Skeletal muscle satellite cell (primary cell): ENCODE measurements around the gene STARD7.

Experiments
- H3K27me3 ChIP-seq: 2 replicates; pipeline ENCODE4 v1.7.0; 2013; ENCODE audit warnings: low read length; ENCODE audit not compliant: control insufficient read depth, insufficient read depth
- H3K36me3 ChIP-seq: 2 replicates; pipeline ENCODE4 v1.7.0; 2013; ENCODE audit warnings: mild to moderate bottlenecking, control low read depth, low read length; ENCODE audit not compliant: insufficient read depth
- H3K4me1 ChIP-seq: 2 replicates; pipeline ENCODE4 v1.7.0; 2013; ENCODE audit warnings: low read length; ENCODE audit not compliant: control insufficient read depth, insufficient read depth
- H3K4me2 ChIP-seq: 2 replicates; pipeline ENCODE4 v1.7.0; 2013; ENCODE audit warnings: mild to moderate bottlenecking, low read length
- H3K4me3 ChIP-seq: 2 replicates; pipeline ENCODE4 v1.7.0; 2013; ENCODE audit warnings: low read length
- H3K9ac ChIP-seq: 2 replicates; pipeline ENCODE4 v1.7.0; 2013; ENCODE audit warnings: mild to moderate bottlenecking, low read depth, low read length, moderate library complexity
- H3K9me3 ChIP-seq: replicated peaks from 2 replicates; pipeline ENCODE4 v1.7.0; 2013; ENCODE audit warnings: mild to moderate bottlenecking, control low read depth, low read length

STARD7 gene

DNA sequence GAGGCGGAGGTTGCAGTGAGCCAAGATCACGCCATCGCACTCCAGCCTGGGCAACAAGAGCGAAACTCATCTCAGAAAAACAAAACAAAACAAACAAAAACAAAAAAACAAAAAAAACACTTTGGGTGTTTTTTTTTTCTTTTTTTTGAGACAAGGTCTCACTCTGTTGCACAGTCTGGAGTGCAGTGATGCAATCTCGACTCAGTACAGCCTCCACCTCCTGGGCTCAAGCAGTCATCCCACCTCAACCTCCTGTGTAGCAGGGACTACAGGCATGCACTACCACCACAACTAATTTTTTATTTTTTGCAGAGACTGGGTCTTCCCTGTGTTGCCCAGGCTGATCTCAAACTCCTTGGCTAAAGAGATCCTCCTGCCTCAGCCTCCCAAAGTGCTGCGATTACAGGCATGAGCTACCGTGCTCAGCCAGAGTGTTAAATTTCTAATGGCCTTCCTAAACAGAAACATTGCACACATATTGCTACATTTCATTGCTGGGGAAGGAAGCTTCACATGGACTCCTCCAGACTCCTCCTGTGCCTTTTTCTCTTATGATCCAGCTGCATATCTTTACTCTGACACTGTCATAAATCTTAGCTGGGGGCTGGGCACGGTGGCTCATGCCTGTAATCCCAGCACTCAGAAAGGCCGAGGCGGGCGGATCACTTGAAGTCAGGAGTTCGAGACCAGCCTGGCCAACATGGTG lies 19.7 kb downstream of the STARD7 start:
- Histone ChIP-seq H3K9me3 (no peaks in the 10 kb centered on the region), H3K4me2 (no peak overlapping the region), H3K4me3 (no peak overlapping the region), H3K27me3 (no peaks in the 10 kb centered on the region), H3K9ac (no peak overlapping the region), H3K4me1 (no peaks in the 10 kb centered on the region), H3K36me3 (peaks cover 84% of the 10 kb centered on the region)

DNA sequence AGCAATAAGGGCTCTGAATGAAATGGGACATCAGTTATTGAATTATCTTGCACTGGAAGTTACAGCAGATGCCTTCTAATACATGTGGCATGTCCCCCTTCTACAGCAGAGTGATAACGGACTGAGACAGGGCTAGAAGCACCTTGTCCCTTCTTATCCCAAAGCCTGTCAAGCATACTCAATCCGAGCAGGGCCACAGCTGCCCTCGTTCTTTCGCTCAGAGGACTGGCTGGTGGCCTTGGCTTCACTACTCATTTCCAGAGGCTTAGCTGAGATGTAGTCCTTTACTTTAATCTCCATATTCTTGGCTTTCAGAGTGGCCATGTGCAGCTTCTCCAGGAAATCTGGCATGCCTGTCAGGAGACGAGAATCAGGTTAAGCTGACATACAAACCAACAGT lies 22.1 kb downstream of the STARD7 start:
- H3K9ac ChIP-seq, result no peak overlapping the region
- H3K36me3 ChIP-seq, result peaks cover 65% of the 10 kb centered on the region
- no peaks in the 10 kb centered on the region for H3K9me3 ChIP-seq
- H3K4me3 ChIP-seq, result no peak overlapping the region
- no peaks in the 10 kb centered on the region for H3K4me1 ChIP-seq
- H3K27me3 ChIP-seq, result no peaks in the 10 kb centered on the region
- H3K4me2 ChIP-seq, result no peak overlapping the region

DNA sequence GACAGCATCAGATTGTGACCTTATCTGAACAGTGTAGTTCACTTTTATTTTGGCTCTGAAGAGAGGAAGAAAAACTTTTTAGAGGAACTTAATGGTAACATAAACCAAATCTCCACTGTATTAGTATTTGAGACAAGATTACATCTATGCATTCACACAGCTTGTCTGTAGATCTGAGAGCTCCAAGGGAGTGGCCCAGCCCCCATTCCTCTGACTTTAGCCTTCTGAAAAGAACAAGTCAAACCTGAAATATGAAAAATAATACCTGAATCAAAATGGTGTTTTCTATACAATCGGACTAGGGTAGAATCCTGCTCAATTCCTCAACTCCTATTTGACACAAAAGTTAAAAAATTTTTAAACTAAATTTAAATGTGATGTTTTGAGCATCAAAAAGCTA lies 23.1 kb downstream of the STARD7 start:
- no peak overlapping the region for H3K4me3 ChIP-seq
- H3K27me3 ChIP-seq, result no peaks in the 10 kb centered on the region
- H3K4me1 ChIP-seq, result no peaks in the 10 kb centered on the region
- H3K9me3 ChIP-seq, result no peaks in the 10 kb centered on the region
- no peak overlapping the region for H3K4me2 ChIP-seq
- H3K9ac ChIP-seq, result no peak overlapping the region
- H3K36me3 ChIP-seq, result peaks cover 55% of the 10 kb centered on the region

DNA sequence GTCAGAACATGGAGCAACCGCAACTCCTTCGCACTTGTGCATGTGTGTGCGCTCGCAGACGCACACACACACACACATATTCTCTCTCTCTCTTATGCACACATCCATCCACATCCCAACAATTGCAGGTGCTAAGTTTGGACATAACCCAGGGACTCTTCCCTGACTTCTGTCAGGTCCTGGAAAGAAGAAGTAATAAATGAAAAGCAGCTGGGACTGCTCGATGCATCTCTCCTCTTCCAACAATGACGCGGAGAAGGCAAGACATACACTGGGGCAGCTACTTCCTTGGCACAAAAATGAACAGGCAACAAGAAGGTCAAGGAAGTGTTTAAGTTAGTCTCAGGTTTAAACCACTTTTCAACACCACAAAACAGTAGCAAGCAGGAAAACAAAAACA lies 23.6 kb downstream of the STARD7 start:
- Histone ChIP-seq H3K9me3 (no peaks in the 10 kb centered on the region), H3K9ac (no peak overlapping the region), H3K4me3 (no peak overlapping the region), H3K36me3 (peaks cover 50% of the 10 kb centered on the region), H3K4me2 (no peak overlapping the region), H3K27me3 (no peaks in the 10 kb centered on the region), H3K4me1 (no peaks in the 10 kb centered on the region)

DNA sequence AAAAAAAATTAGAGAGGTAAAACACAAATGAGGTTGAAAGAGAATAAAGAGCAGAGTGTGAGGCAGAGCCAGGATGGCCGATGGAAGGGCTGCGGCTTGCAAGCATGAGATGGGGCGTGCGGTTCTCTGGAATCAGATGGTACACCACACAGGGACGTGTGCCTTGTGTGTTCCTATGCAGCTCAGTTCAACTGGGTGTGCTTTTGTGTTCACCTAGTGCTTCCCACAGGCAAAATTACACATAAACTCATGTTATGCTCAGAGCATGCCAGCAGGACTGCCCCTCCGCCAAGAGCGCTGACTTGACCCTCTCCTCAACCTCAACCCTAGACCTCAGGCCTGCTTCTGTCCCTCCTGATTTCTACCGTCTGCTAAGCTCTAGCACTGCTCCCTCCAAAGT lies 24.4 kb downstream of the STARD7 start:
- Histone ChIP-seq H3K27me3 (no peaks in the 10 kb centered on the region), H3K9ac (no peak overlapping the region), H3K4me3 (no peak overlapping the region), H3K36me3 (peaks cover 45% of the 10 kb centered on the region), H3K9me3 (no peaks in the 10 kb centered on the region), H3K4me2 (no peak overlapping the region), H3K4me1 (no peaks in the 10 kb centered on the region)

DNA sequence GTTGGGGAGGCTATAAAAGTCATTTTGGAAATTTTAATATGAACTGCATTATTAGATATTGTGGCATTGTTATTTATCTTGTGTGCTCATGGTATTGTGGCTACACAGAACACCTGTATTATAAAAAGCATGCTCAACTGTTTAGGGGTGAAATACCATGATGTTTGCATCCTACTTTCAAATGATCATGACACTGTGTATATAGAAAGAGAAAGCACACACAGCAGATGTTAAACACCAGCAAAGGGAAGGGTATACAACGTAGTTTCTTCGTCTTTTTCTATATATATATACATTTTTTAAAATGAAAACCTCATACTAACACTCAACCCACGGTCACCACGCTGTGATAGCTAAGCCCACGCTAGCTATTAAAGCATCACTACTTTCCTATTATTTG lies 27.1 kb downstream of the STARD7 start:
- Histone ChIP-seq H3K4me3 (no peak overlapping the region), H3K9ac (no peak overlapping the region), H3K4me2 (no peak overlapping the region), H3K9me3 (no peaks in the 10 kb centered on the region), H3K27me3 (no peaks in the 10 kb centered on the region), H3K36me3 (peaks cover 31% of the 10 kb centered on the region), H3K4me1 (peaks cover under 1% of the 10 kb centered on the region)

DNA sequence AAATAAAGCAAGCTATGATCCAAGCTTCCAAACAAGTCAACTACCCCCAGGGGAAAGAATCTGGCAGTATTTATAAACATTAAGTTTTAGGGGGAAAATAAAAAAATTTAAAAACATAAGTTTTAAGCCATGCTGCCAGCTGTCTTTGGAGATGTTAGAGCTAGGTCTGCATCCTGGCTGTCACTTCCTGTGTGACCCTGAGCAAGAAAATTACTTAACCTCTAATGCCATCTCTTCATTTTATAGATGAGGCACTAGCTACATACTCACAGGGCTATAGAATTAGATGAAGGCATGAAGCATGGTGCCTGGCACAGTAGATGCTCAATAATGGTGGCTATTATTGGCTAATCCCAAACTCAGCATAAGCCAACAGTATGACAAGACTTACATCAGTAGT lies 28.1 kb downstream of the STARD7 start:
- Histone ChIP-seq H3K4me2 (no peak overlapping the region), H3K27me3 (no peaks in the 10 kb centered on the region), H3K36me3 (peaks cover 21% of the 10 kb centered on the region), H3K9me3 (no peaks in the 10 kb centered on the region), H3K4me1 (peaks cover 9% of the 10 kb centered on the region), H3K4me3 (no peak overlapping the region), H3K9ac (no peak overlapping the region)

DNA sequence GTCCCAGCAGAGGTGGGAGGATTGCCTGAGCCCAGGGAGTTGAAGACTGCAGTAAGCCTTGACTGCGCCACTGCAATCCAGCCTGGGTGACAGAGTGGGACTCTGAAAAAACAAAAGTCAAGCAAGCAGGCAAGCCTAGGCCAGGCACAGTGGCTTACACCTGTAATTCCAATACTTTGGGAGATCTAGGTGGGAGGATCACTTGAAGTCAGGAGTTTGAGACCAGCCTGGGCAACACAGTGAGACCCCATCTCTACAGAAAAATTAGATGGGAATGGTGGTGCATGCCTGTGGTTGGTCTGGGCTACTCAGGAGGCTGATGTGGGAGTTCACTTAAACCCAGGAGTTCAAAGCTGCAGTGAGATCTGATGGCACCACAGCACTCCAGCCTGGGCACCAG lies 28.6 kb downstream of the STARD7 start:
- no peak overlapping the region for H3K4me3 ChIP-seq
- H3K9ac ChIP-seq, result no peak overlapping the region
- no peaks in the 10 kb centered on the region for H3K27me3 ChIP-seq
- H3K36me3 ChIP-seq, result peaks cover 16% of the 10 kb centered on the region
- H3K4me2 ChIP-seq, result no peak overlapping the region
- peaks cover 9% of the 10 kb centered on the region for H3K4me1 ChIP-seq
- no peaks in the 10 kb centered on the region for H3K9me3 ChIP-seq

DNA sequence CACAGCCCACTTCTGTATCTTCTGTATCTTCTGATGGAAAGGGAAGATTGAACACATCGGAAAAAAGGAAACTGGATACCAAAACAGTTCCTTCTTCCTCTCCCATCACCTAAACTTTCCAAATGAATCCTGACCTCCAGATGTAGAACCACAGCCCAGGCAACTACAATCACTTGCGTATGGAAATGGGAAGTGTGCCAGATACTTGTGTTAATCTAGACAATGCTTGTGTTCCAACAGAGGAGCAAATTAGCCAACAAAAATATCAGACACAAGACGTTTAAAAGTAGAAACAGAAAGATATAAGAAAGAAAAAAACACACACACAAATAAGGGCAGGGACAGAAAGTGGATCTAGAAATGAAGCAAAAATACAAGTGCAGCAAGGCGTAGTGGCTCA lies 32.0 kb downstream of the STARD7 start:
- Histone ChIP-seq H3K4me2 (no peak overlapping the region), H3K9ac (no peak overlapping the region), H3K27me3 (no peaks in the 10 kb centered on the region), H3K36me3 (no peaks in the 10 kb centered on the region), H3K4me1 (peaks cover 9% of the 10 kb centered on the region), H3K4me3 (no peak overlapping the region), H3K9me3 (no peaks in the 10 kb centered on the region)

DNA sequence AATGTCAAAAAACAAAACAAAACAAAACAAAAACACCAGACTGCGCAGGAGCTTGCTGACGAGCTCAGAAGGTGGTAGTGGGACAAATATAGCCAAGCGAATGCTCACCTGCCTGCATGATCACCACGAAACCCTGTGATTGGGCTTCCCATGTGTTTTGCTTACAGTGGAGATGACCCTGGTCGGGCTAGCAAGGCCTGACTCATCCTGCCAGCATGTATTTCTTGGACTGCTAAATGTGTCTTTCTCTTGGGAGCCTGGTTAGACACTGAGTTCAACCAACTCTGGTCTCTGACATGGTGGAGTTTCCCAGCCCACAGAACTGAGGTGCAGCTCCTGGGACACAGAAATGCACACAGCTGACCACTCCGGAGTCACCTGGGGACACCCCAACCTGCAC lies 32.7 kb downstream of the STARD7 start:
- H3K36me3 ChIP-seq, result no peaks in the 10 kb centered on the region
- H3K4me3 ChIP-seq, result no peak overlapping the region
- H3K27me3 ChIP-seq, result no peaks in the 10 kb centered on the region
- no peaks in the 10 kb centered on the region for H3K9me3 ChIP-seq
- no peak overlapping the region for H3K4me2 ChIP-seq
- peaks cover 9% of the 10 kb centered on the region for H3K4me1 ChIP-seq
- H3K9ac ChIP-seq, result no peak overlapping the region

DNA sequence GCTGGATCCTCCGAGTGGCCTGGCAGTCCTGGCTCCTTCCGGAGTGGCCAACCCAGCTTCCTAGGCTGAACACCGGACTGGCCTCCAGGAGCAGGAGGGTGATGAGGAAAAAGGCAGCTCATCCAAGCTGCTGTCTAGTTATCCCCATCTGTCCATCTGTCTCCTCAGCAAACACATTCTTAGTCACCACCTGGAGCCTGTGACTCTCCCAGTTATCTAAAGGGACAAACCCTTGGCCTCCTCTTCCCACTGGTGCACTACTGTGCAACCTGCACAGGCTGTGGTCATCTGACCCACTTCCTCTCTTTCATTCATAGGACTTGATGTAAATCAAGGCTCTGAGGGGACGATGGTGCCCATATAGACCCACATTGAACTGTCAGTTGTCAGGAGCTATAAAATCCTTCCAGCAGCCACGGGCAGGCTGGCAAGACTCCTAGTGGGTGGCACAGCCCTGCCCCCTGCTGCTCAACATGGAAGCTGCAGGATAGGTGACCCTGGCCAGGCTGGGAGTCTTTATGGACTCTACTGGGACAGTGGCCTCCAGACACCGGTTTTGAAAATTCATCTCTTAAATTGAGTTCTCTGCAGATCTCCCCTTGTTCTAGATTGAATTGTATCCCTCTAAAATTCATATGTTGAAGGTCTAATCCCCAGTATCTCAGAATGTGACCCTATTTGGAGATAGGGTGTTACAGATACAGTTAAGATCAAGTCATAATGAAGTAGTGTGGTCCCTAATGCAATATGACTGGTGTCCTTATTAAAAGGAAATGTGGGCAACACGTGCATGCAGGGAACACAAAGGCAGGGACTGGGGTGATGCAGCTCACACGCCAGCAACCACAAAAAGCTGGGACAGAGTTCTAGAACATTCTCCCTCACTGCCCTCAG lies 34.1 kb downstream of the STARD7 start:
- Histone ChIP-seq H3K9me3 (no peaks in the 10 kb centered on the region), H3K4me3 (no peak overlapping the region), H3K9ac (no peak overlapping the region), H3K4me1 (peaks cover 9% of the 10 kb centered on the region), H3K27me3 (no peaks in the 10 kb centered on the region), H3K36me3 (no peaks in the 10 kb centered on the region), H3K4me2 (no peak overlapping the region)

DNA sequence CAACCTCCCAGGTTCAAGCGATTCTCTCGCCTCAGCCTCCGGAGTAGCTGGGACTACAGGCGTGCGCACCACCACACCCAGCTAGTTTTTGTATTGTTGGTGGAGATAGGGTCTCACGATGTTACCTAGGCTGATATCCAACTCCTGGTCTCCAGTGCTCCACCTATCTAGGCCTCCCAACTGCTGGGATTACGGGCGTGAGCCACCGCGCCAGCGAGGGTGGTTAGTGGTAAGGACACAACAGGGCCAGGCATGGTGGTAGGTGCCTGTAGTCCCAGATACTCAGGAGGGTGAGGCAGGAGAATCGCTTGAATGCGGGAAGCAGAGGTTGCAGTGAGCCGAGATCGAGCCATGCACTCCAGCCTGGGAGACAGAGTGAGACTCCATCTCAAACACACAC lies 36.8 kb downstream of the STARD7 start:
- Histone ChIP-seq H3K4me2 (no peak overlapping the region), H3K36me3 (no peaks in the 10 kb centered on the region), H3K27me3 (no peaks in the 10 kb centered on the region), H3K4me1 (peaks cover 24% of the 10 kb centered on the region), H3K9ac (no peak overlapping the region), H3K4me3 (no peak overlapping the region), H3K9me3 (no peaks in the 10 kb centered on the region)
